Pancreas (tissue), 10 donors: ENCODE data around the gene MICAL3. TPM values are rescaled to one million over a fixed set of nuclear protein-coding genes. Genes with fewer than 3 reads are reported as not detected.
A peak's percentile ranks its signal among the peaks of the same experiment; 100 is the strongest.

Experiments
- ATAC-seq, 4 donors: fragments of 200-7000 bp; cut with Tn5 transposase; one replicate each; pipeline versions ENCODE4 v1.8.0 to v1.9.1; 2020; ENCODE audit warnings: mild to moderate bottlenecking in 4 of 4, moderate library complexity in 4 of 4
- DNase-seq, 6 donors: peaks; one replicate each; pipeline ENCODE4 v3.0.0-alpha.2; 2020
- FAIRE-seq: peaks from 2 replicates; lab custom pipeline; 2012; peaks lifted over from hg19 to GRCh38; lab: Jason Lieb, UNC
- H3K27ac ChIP-seq, 4 donors: fragments of 200-600 bp; sonication (generic); 1 replicate in 3 of 4; 2 replicates in 1 of 4; pipeline versions ENCODE4 v1.5.0 to v1.8.0; 2020
- H3K27me3 ChIP-seq, 4 donors: fragments of 200-600 bp; one replicate each; pipeline ENCODE4 v1.8.0; 2021
- H3K36me3 ChIP-seq, 3 donors: fragments of 200-600 bp; sonication (generic) in 1 of 3; one replicate each; pipeline versions ENCODE4 v1.5.0 to v1.8.0; 2020 to 2021
- H3K4me1 ChIP-seq, 3 donors: fragments of 200-600 bp; one replicate each; pipeline ENCODE4 v1.8.0; 2021
- H3K4me3 ChIP-seq, 4 donors: fragments of 200-600 bp; sonication (generic) in 2 of 4; one replicate each; pipeline versions ENCODE4 v1.5.0 to v1.8.0; 2020 to 2021
- H3K9me3 ChIP-seq, 4 donors: fragments of 200-600 bp; one replicate each; pipeline ENCODE4 v1.8.0; 2021
- WGBS, 2 donors: extraction: QIAGEN DNeasy Blood & Tissue Kit; methylation state at CpG; one replicate each; pipeline ENCODE4 v1.1.7; 2013; 5-methylcytosine and 5-hydroxymethylcytosine counted together
- intact Hi-C, 3 donors: fragments of 100-400 bp; cut with DNase I; formaldehyde crosslinking; loops; one replicate each; pipeline versions ENCODE4 v1.11.1 to v1.14.2; 2022
- polyA plus RNA-seq, 2 donors: library from polyadenylated mRNA; stranded (reverse); fragments of 200-250 nt; gene quantifications; one replicate each; pipeline ENCODE4 v1.2.3, GENCODE V29; 2013
- total RNA-seq, 6 donors: library from RNA; stranded (reverse); fragmentation: NEBNext Ultra II Directional in 4 of 6; extraction: Animal tissue kit (Norgen Biotek cat#: 25700) in 4 of 6; gene quantifications; one replicate each; pipeline versions ENCODE4 v1.2.1 to v1.2.4, GENCODE V29; 2021 to 2023
- TF ChIP-seq, protein P1 (sequence below), 4 donors: fragments of 200-600 bp; sonication (generic) in 3 of 4; IDR thresholded peaks; one replicate each; pipeline versions ENCODE4 v1.5.0 to v1.8.0; 2021; ENCODE audit warnings: antibody characterized with exemption in 4 of 4
- donor health status: healthy with polysubstance abuse.
- donor health status: DM: no; HTN: no; CAD: no; lungs with moderate emphysema.
- donor health status: DM: no; HTN: no; CAD: no.
- donor health status: control.
- donor health status: control.
- donor health status: Bipolar disorder and iron deficiency.
- donor health status: DM: yes; HTN: yes; CAD: no.
- donor health status: DM: no; HTN: no; CAD: no.
- donor health status: DM: no; HTN: no; CAD: no.
- donor health status: DM: yes; HTN: yes; CAD: no.

Gene MICAL3
- total and polyA plus RNA-seq, 8 donors, result 5.9 to 56.8 (median 25.5) TPM

DNA sequence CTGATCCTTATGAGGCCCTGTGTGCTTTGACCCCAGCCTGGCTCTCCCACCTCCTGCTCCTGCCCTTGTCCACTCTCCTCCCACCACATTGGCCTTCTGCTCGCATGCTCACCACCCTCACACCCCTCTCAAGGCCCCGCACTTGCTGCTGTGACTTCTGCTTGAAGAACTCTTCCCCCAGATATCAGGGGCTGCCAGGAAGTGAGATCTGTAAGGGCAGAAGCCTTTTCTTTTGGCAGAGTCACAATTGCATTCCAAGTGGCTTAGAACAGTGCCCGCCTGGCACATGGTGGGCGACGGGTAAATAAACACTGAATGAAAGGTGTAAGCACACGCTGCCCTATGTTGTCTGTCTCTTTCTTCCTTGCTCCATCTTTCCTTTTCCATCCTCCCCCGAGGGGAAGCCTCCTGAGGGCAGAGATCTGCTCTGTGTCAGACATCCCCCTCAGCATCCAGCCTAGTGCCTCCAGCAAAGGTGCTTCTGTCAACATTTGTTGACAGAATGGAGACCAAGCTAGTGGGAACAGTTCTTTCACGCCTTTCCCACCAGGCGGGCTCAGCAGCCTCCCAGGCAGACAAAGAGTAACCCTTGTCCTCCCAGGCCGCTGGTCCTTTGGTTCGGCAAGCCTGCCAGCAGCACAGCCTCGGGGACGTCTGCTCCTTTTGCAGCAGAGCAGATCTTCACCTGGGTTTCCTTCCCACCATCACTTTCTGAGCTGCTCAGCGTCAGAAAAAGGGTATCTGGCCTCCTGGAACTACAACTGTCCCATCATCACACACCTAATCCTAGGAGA, 43.4 kb upstream of the MICAL3 start:
- H3K4me1 ChIP-seq, result no peaks in the 10 kb centered on the region
- FAIRE-seq (no peak), DNase-seq (peak in 1 of 6 donors; percentile 49), ATAC-seq (no peak)
- no peak overlapping the region for H3K4me3 ChIP-seq
- no peaks in the 10 kb centered on the region for H3K9me3 ChIP-seq
- no peaks in the 10 kb centered on the region for H3K27me3 ChIP-seq
- peak overlapping the region in 1 of 4 donors; percentile 23 for H3K27ac ChIP-seq
- 61 to 62% methylated on average over 14 of the region's 14 CpGs for WGBS, 2 donors
- intact Hi-C loops, result no loop called here
- no peaks in the 10 kb centered on the region for H3K36me3 ChIP-seq
- TF ChIP-seq, protein P1, sequence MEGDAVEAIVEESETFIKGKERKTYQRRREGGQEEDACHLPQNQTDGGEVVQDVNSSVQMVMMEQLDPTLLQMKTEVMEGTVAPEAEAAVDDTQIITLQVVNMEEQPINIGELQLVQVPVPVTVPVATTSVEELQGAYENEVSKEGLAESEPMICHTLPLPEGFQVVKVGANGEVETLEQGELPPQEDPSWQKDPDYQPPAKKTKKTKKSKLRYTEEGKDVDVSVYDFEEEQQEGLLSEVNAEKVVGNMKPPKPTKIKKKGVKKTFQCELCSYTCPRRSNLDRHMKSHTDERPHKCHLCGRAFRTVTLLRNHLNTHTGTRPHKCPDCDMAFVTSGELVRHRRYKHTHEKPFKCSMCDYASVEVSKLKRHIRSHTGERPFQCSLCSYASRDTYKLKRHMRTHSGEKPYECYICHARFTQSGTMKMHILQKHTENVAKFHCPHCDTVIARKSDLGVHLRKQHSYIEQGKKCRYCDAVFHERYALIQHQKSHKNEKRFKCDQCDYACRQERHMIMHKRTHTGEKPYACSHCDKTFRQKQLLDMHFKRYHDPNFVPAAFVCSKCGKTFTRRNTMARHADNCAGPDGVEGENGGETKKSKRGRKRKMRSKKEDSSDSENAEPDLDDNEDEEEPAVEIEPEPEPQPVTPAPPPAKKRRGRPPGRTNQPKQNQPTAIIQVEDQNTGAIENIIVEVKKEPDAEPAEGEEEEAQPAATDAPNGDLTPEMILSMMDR (IDR thresholded peaks at IDR 0.05), result no peak

DNA sequence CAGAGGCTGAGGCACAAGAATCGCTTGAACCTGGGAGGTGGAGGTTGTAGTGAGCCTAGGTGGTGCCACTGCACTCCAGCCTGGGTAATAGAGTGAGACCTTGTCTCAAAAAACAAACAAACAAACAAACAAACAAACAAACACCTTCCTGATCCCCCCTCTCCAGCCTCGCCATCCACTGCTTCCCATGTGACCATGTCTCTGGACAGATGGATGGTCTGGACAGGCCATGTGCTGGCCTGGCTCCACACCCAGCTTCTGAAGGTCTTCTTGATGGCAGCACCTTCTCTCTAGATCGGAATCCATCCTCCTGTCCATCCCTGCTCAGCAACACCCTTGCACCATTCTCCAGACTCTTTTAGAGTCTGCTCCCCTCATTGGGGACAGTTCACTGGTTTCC, 42.8 kb upstream of the MICAL3 start:
- no peaks in the 10 kb centered on the region for H3K4me1 ChIP-seq

DNA sequence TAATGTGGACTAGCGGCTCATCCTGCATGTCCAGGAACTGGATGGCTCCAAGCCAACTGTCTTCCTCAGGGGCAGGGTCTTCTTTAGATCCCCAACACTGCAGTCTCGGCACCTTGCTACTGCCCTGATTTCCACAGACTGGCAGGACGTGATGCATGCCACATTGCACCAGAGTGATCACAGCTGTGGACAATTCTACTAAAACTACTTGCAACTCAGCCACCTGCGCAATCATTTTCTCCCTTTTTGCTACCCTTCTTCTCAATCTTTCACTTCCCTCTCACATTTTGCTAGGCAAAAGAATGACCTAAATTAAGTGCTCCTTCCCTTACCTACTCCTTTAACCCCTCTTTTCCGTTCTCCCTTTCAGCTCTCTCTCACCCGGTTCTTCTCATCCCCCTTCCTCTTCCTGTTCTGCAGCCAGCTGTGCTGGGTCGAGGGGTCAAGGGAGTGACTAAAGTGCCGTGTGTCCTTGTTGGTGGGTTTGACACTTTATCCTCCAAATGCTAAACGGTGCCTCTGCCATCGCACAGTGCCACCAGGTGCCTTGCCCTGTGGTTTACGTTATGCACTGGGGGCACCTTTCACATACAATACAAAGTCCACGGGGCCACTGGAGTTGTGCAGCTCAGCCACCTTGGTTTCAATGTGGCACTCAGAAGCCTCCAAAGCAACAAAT, 42.0 kb upstream of the MICAL3 start:
- no peak for ATAC-seq
- intact Hi-C loops, result no loop called here
- no peaks in the 10 kb centered on the region for H3K27me3 ChIP-seq
- H3K27ac ChIP-seq, result no peak overlapping the region
- peaks cover 0 to 7% (median under 1%) of the 10 kb centered on the region in 3 donors for H3K4me1 ChIP-seq
- TF ChIP-seq, protein P1 (IDR thresholded peaks at IDR 0.05), result no peak
- peak in 1 of 6 donors; percentile 39 for DNase-seq
- no peaks in the 10 kb centered on the region for H3K36me3 ChIP-seq
- no peaks in the 10 kb centered on the region for H3K9me3 ChIP-seq
- no peak for FAIRE-seq
- 58 to 61% methylated on average over 12 of the region's 12 CpGs for WGBS, 2 donors
- H3K4me3 ChIP-seq, result no peak overlapping the region

More for the DNA sequence above, 42.8 kb upstream of the MICAL3 start:
- DNase-seq (peak in 1 of 6 donors; percentile 21), ATAC-seq (no peak), FAIRE-seq (no peak)
- TF ChIP-seq, protein P1 (IDR thresholded peaks at IDR 0.05), result no peak
- Histone ChIP-seq H3K4me3 (no peak overlapping the region), H3K9me3 (no peaks in the 10 kb centered on the region), H3K36me3 (no peaks in the 10 kb centered on the region), H3K27me3 (no peaks in the 10 kb centered on the region), H3K27ac (no peak overlapping the region)
- 70 to 87% methylated on average over 3 of the region's 3 CpGs for WGBS, 2 donors
- intact Hi-C loops, result no loop called here

DNA sequence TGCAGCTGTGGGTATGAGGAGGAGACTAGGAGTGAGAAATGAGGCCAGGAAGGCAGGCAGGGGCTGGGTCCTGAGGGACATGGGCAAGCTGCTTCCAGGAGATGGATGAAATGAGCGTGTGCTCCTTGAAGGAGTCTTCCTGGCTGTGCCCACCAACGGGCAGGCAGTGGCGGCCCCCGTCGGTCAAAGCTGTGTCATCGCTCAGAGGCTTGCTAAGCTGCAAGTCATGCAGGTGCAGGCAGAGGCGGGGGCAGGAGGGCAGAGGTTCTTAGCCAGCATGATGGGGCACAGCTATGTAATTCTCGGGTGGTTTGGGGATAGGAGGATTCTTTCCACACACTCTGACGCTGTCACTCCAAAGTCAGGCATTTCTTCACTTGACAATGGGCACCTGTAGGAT, 40.9 kb upstream of the MICAL3 start:
- intact Hi-C loops, result no loop called here
- H3K27ac ChIP-seq, result no peak overlapping the region
- peak in 1 of 6 donors; percentile 43 for DNase-seq
- TF ChIP-seq, protein P1 (IDR thresholded peaks at IDR 0.05), result no peak
- FAIRE-seq, result no peak
- peaks cover 4 to 16% (median 8%) of the 10 kb centered on the region in 3 donors for H3K4me1 ChIP-seq
- no peaks in the 10 kb centered on the region for H3K36me3 ChIP-seq
- WGBS, 2 donors, result 61 to 67% methylated on average over 9 of the region's 9 CpGs
- H3K4me3 ChIP-seq, result no peak overlapping the region
- no peaks in the 10 kb centered on the region for H3K9me3 ChIP-seq
- no peaks in the 10 kb centered on the region for H3K27me3 ChIP-seq
- no peak for ATAC-seq
